Measurements from ENCODE around the gene LBHD2. TPM values are rescaled to one million over a fixed set of nuclear protein-coding genes. Genes with fewer than 3 reads are reported as not detected.
"Not testable (repeated sequence)": the region's sequence is repeated elsewhere in the genome, so short reads cannot be mapped to it uniquely, and the experiment has no call there.

Gene LBHD2
- total RNA-seq, 1 donor from 2014 or later, result not detected

GRCh38 chr14:103111232-103111868 lies 27.3 kb downstream of the LBHD2 start:
- H3K36me3 Mint-ChIP-seq (ENCODE audit: unreplicated experiment), result no peaks in the 10 kb centered on the region
- DNase-seq, result no peak
- H3K27ac Mint-ChIP-seq (ENCODE audit: unreplicated experiment), result no peak overlapping the region
- H3K4me1 Mint-ChIP-seq (ENCODE audit: low read depth, unreplicated experiment), result peaks cover 14% of the 10 kb centered on the region
- no peaks in the 10 kb centered on the region for H3K9me3 Mint-ChIP-seq (ENCODE audit: unreplicated experiment)
- peaks cover 6% of the 10 kb centered on the region for H3K27me3 Mint-ChIP-seq (ENCODE audit: unreplicated experiment)
- no peak overlapping the region for H3K4me3 Mint-ChIP-seq (ENCODE audit: unreplicated experiment)
- no peak for TF ChIP-seq CTCF (IDR thresholded peaks at IDR 0.05; ENCODE audit: partially characterized antibody, unreplicated experiment)

- no peaks in the 10 kb centered on the region for H3K9me3 Mint-ChIP-seq (ENCODE audit: unreplicated experiment)
- H3K36me3 Mint-ChIP-seq (ENCODE audit: unreplicated experiment), result no peaks in the 10 kb centered on the region
- H3K27me3 Mint-ChIP-seq (ENCODE audit: unreplicated experiment), result peaks cover 6% of the 10 kb centered on the region
- no peak for DNase-seq
- no peak for TF ChIP-seq CTCF (IDR thresholded peaks at IDR 0.05; ENCODE audit: partially characterized antibody, unreplicated experiment)
- H3K4me1 Mint-ChIP-seq (ENCODE audit: low read depth, unreplicated experiment), result peaks cover 14% of the 10 kb centered on the region
- H3K4me3 Mint-ChIP-seq (ENCODE audit: unreplicated experiment), result no peak overlapping the region
- no peak overlapping the region for H3K27ac Mint-ChIP-seq (ENCODE audit: unreplicated experiment)
Measured at GRCh38 chr14:103112400-103113243, 28.6 kb downstream of the LBHD2 start.

GRCh38 chr14:103113303-103113702 lies 29.3 kb downstream of the LBHD2 start:
- H3K4me1 Mint-ChIP-seq (ENCODE audit: low read depth, unreplicated experiment), result peaks cover 16% of the 10 kb centered on the region
- DNase-seq, result no peak
- no peak overlapping the region for H3K4me3 Mint-ChIP-seq (ENCODE audit: unreplicated experiment)
- TF ChIP-seq CTCF (IDR thresholded peaks at IDR 0.05; ENCODE audit: partially characterized antibody, unreplicated experiment), result no peak
- H3K9me3 Mint-ChIP-seq (ENCODE audit: unreplicated experiment), result no peaks in the 10 kb centered on the region
- H3K27ac Mint-ChIP-seq (ENCODE audit: unreplicated experiment), result no peak overlapping the region
- H3K36me3 Mint-ChIP-seq (ENCODE audit: unreplicated experiment), result no peaks in the 10 kb centered on the region
- peaks cover 6% of the 10 kb centered on the region for H3K27me3 Mint-ChIP-seq (ENCODE audit: unreplicated experiment)

- H3K36me3 Mint-ChIP-seq (ENCODE audit: unreplicated experiment), result no peaks in the 10 kb centered on the region
- TF ChIP-seq CTCF (IDR thresholded peaks at IDR 0.05; ENCODE audit: partially characterized antibody, unreplicated experiment), result no peak
Measured at GRCh38 chr14:103113774-103114173, 29.8 kb downstream of the LBHD2 start.

GRCh38 chr14:103115086-103115679 lies 31.2 kb downstream of the LBHD2 start:
- not testable (repeated sequence) for DNase-seq; H3K27ac Mint-ChIP-seq (ENCODE audit: unreplicated experiment); H3K9me3 Mint-ChIP-seq (ENCODE audit: unreplicated experiment); H3K36me3 Mint-ChIP-seq (ENCODE audit: unreplicated experiment); H3K4me3 Mint-ChIP-seq (ENCODE audit: unreplicated experiment); H3K27me3 Mint-ChIP-seq (ENCODE audit: unreplicated experiment)
- peaks cover 18% of the 10 kb centered on the region for H3K4me1 Mint-ChIP-seq (ENCODE audit: low read depth, unreplicated experiment)

More at GRCh38 chr14:103113774-103114173, 29.8 kb downstream of the LBHD2 start:
- Mint-ChIP-seq H3K9me3 (ENCODE audit: unreplicated experiment) (no peaks in the 10 kb centered on the region), H3K27me3 (ENCODE audit: unreplicated experiment) (peaks cover 6% of the 10 kb centered on the region), H3K4me1 (ENCODE audit: low read depth, unreplicated experiment) (peaks cover 16% of the 10 kb centered on the region), H3K27ac (ENCODE audit: unreplicated experiment) (no peak overlapping the region), H3K4me3 (ENCODE audit: unreplicated experiment) (no peak overlapping the region)
- no peak for DNase-seq

Measured in glutamatergic neuron (in vitro differentiated cells).